ENCODE results near the gene INMT.

DNA sequence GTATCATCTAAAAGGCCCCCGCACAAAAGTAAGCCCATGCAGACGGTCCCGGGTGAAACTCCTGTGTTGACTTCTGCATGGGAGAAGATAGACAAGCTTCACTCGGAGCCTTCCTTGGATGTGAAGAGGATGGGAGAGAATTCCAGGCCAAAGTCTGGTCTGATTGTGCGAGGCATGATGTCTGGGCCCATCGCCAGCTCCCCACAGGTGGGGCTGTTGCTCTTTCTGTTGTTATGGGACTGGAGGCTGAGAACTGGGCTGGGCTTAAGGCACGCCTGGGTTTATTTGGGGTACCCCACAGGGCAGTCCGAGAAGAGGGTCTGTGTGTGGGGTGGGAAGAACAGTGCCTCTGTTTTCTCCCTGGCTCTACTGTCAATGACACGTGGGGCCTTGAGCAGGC lies 33.9 kb downstream of the INMT start:
- TF ChIP-seq, protein P1, sequence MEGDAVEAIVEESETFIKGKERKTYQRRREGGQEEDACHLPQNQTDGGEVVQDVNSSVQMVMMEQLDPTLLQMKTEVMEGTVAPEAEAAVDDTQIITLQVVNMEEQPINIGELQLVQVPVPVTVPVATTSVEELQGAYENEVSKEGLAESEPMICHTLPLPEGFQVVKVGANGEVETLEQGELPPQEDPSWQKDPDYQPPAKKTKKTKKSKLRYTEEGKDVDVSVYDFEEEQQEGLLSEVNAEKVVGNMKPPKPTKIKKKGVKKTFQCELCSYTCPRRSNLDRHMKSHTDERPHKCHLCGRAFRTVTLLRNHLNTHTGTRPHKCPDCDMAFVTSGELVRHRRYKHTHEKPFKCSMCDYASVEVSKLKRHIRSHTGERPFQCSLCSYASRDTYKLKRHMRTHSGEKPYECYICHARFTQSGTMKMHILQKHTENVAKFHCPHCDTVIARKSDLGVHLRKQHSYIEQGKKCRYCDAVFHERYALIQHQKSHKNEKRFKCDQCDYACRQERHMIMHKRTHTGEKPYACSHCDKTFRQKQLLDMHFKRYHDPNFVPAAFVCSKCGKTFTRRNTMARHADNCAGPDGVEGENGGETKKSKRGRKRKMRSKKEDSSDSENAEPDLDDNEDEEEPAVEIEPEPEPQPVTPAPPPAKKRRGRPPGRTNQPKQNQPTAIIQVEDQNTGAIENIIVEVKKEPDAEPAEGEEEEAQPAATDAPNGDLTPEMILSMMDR (IDR thresholded peaks at IDR 0.05; ENCODE audit: low read depth, low read length, poor library complexity, severe bottlenecking) = no peak
- no peak for TF ChIP-seq EZH2phosphoT487 (IDR thresholded peaks at IDR 0.05; ENCODE audit: borderline replicate concordance, low read length)

Measured in DOHH2 (cell line).